Right cardiac atrium (tissue), 5 donors: Measurements from ENCODE around the gene GAS1. TPM values are rescaled to one million over a fixed set of nuclear protein-coding genes. Genes with fewer than 3 reads are reported as not detected.

Experiments
- ATAC-seq, 2 donors: fragments of 200-7000 bp; cut with Tn5 transposase; one replicate each; pipeline versions ENCODE4 v1.8.0 to v1.9.1; 2020; ENCODE audit warnings: moderate library complexity in 2 of 2, mild to moderate bottlenecking in 1 of 2
- DNase-seq, 3 donors: peaks; one replicate each; pipeline ENCODE4 v3.0.0-alpha.2; 2020
- H3K27ac ChIP-seq: one replicate; pipeline ENCODE4 v1.5.1; 2013; ENCODE audit warnings: mild to moderate bottlenecking, low read length, control low read depth, moderate library complexity
- H3K27me3 ChIP-seq: one replicate; pipeline ENCODE4 v1.6.1; 2013; ENCODE audit not compliant: control insufficient read depth, insufficient read depth
- H3K4me1 ChIP-seq: one replicate; pipeline ENCODE4 v1.6.1; 2013; ENCODE audit warnings: low read length; ENCODE audit not compliant: control insufficient read depth, insufficient read depth
- H3K4me3 ChIP-seq: one replicate; pipeline ENCODE4 v1.5.1; 2013; ENCODE audit warnings: low read length, control low read depth
- H3K9me3 ChIP-seq: one replicate; pipeline ENCODE4 v1.6.1; 2013; ENCODE audit warnings: low read length; ENCODE audit not compliant: control insufficient read depth
- WGBS: extraction: QIAGEN DNeasy Blood & Tissue Kit; methylation state at CpG from one replicate; pipeline ENCODE4 v1.1.7; 2013; 5-methylcytosine and 5-hydroxymethylcytosine counted together
- intact Hi-C, 4 donors: fragments of 100-400 bp; cut with DNase I; formaldehyde crosslinking; loops; one replicate each; pipeline versions ENCODE4 v1.11.0 to v1.14.0; 2022 to 2023
- polyA plus RNA-seq: library from polyadenylated mRNA; stranded (reverse); fragments of 200-250 nt; gene quantifications from one replicate; pipeline ENCODE4 v1.2.3, GENCODE V29; 2013
- total RNA-seq, 4 donors: library from RNA; stranded (reverse); fragmentation: NEBNext Ultra II Directional; extraction: Animal tissue kit (Norgen Biotek cat#: 25700); gene quantifications; one replicate each; pipeline ENCODE4 v1.2.1, GENCODE V29; 2021
- donor health status: healthy with polysubstance abuse.
- donor health status: DM: no; HTN: yes; CAD: no.
- donor health status: DM: no; HTN: no; CAD: no.
- donor health status: DM: no; HTN: yes; CAD: no; lungs with severe emphysema.
- donor health status: DM: yes; HTN: yes; CAD: no.

The GAS1 gene
- total and polyA plus RNA-seq, 5 donors, result 16.6 to 44.8 (median 27.8) TPM

DNA sequence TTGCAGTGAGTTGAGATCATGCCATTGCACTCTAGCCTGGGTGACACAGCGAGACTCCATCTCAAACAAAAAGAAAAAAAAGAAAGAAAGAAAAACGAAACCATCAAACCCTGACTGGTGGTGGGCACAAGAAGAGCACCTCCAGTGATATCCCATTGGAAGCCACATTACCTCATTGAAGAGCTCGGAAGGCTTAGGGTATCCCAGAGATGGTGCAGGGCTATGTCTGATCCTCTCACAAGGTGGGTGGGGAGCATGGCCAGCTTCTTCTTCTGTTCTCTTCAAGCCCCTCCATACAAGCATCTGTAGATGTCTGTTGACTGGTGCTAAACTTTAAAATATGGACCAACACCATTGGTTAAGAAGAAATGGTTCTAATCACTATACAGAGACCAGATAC, 45.8 kb downstream of the GAS1 start:
- Histone ChIP-seq H3K4me3 (no peak overlapping the region), H3K27ac (no peak overlapping the region), H3K9me3 (no peaks in the 10 kb centered on the region), H3K27me3 (no peaks in the 10 kb centered on the region), H3K4me1 (no peaks in the 10 kb centered on the region)
- intact Hi-C loops, result no loop called here
- ATAC-seq (no peak), DNase-seq (no peak)
- WGBS, result 92% methylated on average over 3 of the region's 3 CpGs
